ENCODE measurements around the gene NOL4L.

DNA sequence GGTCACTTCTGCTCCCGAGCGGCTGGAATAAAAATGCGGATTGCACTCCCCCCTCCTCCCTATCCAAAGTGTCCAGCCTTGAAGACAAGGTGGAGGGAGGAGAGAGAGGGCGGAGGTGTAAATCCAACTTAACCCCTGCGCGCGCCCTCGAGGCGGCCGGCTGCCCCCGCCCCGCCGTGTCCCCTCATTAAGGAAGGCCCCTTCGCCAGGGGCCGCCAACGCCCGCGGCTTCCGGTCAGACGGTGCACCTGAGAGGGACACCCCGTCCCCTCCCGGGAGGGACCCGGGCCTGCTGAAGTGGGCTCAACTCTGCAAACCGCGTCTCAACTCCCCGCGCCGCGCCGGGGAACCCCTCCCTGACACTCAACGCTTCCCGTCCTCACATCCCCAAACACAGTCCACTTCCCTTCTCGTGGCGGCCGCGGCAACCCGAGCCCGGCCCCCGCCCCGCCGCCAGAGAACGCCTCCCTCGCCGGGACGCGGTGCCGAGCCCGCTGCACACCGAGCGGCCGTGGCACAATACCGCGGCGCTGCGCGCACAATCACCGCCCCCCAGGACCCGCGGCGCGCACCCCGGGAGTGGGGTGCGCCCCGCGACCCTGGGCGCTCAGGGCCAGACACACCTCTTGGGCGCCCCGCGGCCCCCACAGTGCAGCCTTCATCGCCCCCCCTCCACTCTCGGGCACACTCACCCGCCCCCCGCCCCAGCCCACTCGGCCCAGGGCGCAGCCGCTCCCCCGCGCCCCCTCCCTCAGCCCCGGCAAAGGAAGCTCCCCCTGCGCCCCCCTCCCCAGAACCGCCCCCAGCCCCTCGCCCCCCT lies 102.5 kb downstream of the NOL4L start:
- no peak for TF ChIP-seq CTCF (conservative IDR thresholded peaks at IDR 0.05)
- no peak for TF ChIP-seq EZH2 (IDR thresholded peaks at IDR 0.05; ENCODE audit: low read depth)
